SU-DHL-6 (cell line): ENCODE measurements around the gene GPR155.

Experiments
- EZH2phosphoT487 ChIP-seq: fragments of 200-600 bp; sonication (generic), shearing (Covaris generic); conservative IDR thresholded peaks from 2 replicates; pipeline ENCODE4 v1.6.1; 2018; ENCODE audit warnings: mild to moderate bottlenecking, antibody characterized with exemption, low read length, moderate library complexity, mixed read lengths
- TF ChIP-seq, protein P1 (sequence below): fragments of 200-600 bp; sonication (generic); IDR thresholded peaks from one replicate; pipeline ENCODE4 v1.5.1; 2017; ENCODE audit warnings: antibody characterized with exemption, mild to moderate bottlenecking, low read length, moderate library complexity; ENCODE audit not compliant: insufficient read depth, poor library complexity, severe bottlenecking

GRCh38 chr2:174454566-174454965, 32.3 kb downstream of the GPR155 start:
- TF ChIP-seq, protein P1, sequence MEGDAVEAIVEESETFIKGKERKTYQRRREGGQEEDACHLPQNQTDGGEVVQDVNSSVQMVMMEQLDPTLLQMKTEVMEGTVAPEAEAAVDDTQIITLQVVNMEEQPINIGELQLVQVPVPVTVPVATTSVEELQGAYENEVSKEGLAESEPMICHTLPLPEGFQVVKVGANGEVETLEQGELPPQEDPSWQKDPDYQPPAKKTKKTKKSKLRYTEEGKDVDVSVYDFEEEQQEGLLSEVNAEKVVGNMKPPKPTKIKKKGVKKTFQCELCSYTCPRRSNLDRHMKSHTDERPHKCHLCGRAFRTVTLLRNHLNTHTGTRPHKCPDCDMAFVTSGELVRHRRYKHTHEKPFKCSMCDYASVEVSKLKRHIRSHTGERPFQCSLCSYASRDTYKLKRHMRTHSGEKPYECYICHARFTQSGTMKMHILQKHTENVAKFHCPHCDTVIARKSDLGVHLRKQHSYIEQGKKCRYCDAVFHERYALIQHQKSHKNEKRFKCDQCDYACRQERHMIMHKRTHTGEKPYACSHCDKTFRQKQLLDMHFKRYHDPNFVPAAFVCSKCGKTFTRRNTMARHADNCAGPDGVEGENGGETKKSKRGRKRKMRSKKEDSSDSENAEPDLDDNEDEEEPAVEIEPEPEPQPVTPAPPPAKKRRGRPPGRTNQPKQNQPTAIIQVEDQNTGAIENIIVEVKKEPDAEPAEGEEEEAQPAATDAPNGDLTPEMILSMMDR = no peak
- TF ChIP-seq EZH2phosphoT487 = no peak
